Activated CD8-positive, alpha-beta memory T cell treated with anti-CD3 and anti-CD28 coated beads for 1 hour (primary cell): ENCODE data around the gene SDK2.

Source experiments
- DNase-seq, 2 donors: peaks; one replicate each; pipeline ENCODE4 v3.0.0-alpha.2; 2020; ENCODE audit warnings: low read depth in 1 of 2; ENCODE audit errors: extremely low read depth in 1 of 2

SDK2 gene

DNA sequence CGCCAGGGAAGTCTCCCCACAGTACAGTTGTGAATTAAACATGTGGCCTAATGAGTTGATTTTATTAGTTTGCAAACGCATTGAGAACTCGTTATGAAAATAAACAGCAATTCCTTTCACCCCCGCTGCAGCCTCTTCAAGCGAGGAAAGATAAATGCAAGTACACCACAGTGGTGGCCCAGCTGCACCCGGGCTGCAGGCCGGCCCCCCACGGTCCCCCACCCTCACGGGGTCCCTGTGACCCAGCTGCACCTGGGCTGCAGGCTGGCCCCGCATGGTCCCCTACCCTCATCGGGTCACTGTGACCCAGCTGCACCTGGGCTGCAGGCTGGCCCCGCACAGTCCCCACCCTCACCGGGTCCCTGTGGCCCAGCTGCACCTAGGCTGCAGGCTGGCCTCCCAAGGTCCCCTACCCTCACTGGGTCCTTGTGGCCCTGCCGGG lies 32.2 kb downstream of the SDK2 start:
- no peak for DNase-seq

DNA sequence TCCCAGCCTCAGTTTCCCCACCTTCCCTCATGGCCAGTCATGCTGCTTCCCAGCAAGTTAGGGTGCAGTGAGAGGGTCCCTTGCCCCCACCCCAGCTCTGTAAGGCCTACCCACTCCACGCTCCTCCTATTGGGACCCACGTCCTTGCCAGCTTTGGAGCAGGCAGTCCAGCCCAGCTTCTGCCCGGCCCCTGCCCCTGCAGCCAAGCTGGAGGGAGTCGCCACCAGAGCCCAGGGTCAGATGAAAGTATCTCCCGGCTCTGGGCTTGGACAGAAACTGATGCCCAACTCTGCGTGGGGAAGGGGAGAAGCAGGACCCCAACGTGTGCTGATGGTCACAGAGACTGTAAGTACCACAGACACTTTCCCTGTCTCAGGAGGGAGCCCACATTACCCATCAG lies 32.6 kb downstream of the SDK2 start:
- DNase-seq = no peak

DNA sequence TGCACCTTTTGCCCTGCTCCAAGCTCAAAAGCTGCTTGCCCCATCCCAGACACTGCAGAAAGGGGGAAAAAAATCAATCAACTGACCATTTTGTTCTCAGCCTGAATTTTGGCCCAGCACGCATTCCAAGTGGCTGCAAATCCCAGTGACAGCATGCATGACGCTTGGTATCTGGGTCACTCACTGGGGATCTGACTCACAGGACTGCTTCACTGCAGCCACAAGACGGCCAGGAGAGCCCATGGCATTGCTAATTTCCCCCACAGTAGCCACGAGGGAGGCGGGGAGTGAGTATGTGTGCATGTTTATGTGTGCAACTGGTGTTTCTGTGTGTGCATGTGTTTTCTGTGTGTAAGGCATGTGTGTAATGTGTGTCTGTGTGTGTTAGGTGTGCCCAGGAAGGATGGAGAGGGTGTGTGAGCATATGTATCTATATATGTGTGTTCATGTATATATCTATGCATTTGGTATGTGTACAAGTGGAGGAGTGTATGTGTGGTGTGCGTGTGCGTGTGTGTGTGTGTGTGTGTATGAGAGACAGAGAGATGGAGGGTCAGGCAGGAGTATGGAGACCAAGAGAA lies 33.8 kb downstream of the SDK2 start:
- no peak for DNase-seq

DNA sequence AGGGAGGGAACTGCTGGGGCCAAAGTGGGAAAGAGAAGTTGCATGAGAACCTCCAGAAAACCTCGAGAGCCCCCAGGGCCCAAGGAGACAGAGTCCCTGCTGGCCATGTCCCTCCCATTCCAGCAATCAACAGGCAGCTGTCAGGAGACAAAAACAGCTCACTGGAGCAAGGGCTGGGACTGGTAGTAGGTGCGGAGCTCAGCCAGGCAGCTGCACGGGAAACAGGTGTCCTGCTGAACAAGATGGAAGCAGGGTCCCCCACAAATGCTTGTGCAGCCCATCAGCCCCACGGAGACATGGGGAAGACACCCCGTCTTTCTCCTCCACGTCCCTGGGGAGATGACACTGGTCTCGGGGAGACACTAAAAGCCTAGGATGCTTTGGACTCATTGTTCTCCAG lies 34.5 kb downstream of the SDK2 start:
- DNase-seq = no peak

DNA sequence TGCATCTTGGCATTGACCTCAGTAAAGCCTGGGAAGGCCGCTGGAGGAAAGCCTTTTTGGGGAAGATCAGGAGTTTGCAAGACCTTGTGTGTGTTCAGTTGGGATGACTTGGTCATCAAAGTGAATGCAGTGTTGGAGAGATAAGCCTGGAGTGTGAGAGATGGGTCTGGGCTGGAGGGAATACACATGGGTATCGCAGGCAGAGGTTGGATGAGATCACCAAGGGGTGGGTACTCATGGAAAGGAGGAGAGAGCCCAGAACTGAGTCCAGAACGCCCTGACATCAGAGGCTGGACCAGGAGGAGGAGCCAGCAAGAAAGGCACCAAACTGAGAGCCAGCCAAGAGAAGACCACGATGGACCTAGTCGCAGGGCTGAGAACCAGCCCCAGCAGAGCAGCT lies 35.2 kb downstream of the SDK2 start:
- no peak for DNase-seq

DNA sequence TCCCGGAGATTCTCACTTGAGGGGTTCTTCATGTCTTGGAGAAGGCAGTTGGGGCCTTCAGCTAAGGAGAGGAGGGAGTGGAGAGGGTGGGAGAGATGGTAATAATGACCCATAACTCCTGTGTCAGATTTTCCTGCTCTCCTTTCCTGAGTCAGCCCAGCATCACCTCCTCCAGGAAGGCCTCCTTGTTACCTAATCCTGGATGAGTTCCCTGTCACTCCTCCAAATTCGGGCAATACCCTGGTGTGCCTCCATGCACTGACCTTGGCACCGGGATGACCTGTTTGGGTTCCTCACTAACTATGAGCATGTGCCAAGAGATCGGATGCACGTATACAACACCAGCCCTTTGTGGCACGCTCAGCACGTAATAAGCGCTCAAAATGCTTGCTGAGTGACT lies 38.8 kb downstream of the SDK2 start:
- DNase-seq = no peak

DNA sequence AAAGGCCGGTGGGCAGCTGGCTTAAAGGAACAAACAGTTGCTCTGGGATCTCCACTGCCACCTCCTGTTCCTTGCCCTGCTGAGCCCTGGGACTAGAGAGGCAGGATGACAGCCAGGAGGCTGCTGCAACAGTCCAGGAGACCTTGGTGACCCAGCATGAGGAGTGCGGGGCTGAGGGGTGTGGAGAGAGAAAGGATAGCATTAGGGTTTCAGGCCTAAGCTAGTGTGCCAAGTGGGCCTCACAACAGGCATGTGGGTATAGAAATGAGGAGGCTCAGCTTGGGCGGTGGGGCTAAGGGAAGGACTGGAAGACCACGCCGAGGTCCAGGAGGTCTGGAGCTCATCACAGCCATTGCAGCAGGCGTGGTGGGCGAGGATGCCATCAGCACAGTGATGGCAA lies 39.8 kb downstream of the SDK2 start:
- no peak for DNase-seq

DNA sequence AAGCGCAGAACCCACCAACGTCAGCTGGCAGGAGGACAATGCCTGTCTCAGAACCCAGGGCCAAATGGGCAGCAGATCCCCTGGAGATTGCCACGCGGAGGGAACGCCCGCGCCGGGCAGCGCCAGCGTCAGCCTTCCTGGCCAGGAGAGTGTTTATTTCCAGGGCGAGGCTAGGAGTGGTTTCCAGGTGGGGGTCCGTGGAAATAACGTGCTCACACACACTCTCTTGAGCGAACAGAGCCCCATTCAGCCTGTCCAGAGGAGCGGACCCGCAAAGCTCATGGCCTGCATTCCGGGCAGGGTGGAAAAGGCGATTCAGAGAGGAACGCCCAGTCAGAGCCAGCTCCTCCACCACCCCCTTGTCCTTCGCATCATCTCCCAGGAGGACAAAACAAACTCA lies 40.3 kb downstream of the SDK2 start:
- no peak for DNase-seq

DNA sequence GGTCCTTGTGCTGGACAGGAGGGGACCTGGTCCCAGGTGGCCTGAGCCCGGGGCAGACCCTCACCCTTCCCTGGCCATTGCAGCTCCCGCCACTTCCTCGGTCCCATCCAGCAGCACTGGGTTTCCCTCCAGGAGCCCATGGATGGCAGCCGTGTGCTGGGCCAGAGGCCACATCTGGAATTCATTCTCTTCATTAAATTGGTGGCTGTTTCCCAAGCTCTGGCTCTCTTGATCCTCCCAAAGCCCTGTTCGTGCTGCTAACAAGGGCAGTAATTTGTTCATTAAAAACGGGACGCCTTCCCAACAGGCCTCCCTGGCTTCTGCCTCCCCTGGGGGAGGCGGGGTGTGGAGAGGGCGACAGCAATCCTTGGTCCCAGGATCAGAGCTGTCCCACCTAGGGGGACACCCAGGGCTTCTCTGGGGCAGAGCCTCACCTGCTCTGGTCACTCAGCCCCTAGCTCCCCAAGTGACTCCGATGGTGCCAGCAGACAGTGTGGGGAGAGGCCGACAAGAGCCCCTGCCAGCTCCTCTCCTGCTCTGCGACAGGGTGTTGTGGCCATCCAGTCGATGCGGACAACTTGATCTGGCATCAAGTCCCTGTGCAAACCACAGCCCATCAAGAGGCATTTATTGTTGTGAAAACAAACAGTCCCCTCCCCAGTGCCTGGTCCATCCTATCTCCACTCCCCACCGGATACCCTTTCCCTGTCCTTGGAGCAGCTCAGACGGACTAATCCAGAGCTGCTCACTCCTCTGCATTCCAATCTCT lies 44.0 kb downstream of the SDK2 start:
- no peak for DNase-seq

DNA sequence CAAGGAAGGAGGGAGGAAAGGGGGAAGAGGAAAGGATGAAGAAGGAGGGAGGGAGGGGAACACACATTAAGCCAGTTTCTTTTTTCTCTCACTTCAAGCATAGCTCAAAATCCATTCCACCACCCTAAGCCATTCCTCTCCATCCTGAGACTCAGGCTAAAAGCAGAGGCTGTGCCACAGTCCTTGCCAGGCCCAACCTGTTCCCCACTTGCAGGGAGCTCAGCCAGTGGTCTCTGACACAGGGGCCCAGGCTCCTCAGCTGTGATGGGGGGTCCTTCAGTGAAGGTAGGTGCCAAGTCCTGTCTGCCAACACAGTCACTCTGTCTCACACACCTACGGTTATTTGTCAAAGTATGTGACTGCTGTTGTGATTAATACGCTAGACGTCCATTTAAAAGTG lies 44.6 kb downstream of the SDK2 start:
- no peak for DNase-seq

DNA sequence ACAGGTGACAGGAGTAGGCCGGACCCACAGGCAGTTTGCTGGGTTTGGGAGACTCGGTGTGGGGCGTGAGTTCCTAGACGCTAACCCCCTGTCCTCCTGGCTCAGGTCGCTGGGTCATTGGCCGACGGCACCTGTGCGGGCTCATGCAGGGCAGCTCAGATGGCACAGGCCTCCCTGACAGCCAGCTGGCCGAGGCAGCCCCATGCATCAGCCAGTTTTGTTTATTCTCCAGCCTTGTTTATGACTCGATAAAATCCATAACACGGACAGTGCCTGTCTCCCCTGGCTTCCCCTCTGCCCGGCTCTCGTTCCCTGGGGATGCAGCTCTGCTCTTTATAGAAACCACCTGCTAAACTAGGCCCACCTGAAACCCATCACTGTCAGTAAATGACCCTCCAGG lies 46.0 kb downstream of the SDK2 start:
- no peak for DNase-seq

DNA sequence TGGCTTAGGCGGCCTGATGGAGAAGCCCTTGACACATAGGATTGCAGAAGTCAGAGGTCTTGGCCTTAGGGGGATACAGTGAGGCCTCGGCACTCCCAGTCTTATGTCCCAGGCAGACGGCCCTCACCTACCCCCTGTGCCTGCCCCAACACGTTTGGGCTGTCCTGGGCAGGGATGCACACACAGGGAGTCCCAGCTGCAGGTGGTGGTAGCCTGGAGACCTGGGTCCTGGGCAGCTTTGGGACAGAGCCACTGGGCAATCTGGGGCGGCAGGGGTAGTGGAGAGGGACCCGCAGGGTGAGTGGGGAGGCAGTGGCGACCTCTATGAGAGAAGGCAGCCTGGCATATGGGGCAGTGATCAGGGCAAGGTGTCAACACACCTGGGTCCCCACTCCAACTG lies 48.3 kb downstream of the SDK2 start:
- no peak for DNase-seq

DNA sequence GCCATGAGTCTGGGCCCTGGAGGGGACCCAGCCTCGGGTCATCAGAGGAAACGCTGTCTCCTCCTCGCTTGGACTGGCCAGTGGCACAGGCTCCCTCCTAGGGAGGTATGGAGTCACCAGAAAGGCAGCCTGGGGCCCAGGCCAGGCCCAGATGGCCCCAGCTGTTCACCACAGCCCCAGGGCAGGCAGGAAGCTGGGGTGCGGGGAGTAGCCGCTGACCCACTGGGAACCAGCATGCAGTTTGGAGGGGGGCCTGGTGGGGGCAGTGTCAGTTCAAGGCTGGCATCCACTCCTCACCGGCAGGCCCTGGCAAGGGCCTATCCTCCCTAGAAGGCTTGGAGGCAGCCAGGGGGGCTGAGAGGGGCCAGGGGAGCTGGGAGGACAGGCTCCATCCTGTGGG lies 48.8 kb downstream of the SDK2 start:
- DNase-seq = no peak

DNA sequence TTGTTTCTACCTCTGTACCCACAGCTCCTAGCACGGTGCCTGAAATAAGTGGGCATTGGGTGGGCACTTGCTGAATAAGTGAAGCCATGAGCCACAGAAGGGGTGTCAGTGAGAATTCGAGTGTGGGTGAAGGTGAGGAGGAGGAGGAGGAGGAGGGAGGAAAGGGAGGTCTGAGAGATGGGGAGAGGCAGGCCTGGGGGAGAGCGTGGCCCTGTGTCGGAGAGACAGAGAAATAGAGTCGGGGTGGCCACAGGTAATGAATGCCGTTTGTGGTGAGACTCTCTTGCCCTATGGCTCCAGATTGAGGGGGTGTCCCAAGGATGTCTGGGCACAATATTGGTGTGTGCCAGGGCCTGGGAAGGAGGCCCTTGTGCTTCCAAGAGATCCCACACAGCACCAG lies 49.2 kb downstream of the SDK2 start:
- DNase-seq = no peak

DNA sequence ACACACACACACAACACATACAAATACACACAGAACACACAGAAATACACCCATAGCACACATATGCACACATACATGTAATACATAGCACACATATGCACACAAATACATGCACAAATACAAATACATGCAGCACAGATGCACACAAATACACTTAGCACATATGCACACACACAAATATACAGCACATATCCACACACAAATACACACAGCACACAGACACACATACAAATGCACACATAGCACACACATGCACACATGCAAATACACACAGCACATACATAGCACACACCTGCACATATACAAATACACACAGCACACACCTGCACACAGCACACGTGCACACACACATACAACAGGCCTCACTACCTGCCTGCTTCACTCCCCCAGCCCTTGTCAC lies 49.6 kb downstream of the SDK2 start:
- DNase-seq = no peak

DNA sequence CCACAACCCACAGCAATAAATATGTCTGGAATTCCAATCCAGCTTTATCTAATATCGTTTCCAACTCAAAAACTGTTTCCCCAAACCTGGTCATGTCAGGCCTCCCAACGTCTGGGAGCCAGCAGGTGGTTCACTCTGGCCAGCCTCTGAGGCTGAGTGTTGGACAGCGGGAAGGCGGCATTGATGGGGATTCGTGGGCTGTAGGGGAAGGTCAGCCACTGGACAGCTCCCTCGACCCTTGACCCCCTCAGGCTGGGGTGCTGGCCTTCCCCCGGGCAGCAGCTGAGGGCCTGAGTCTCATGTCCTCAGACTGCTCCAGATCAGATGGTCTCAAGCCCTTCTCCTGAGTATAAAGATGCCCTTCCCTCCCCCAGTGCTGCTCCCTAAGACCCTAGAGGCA lies 50.2 kb downstream of the SDK2 start:
- DNase-seq = no peak

DNA sequence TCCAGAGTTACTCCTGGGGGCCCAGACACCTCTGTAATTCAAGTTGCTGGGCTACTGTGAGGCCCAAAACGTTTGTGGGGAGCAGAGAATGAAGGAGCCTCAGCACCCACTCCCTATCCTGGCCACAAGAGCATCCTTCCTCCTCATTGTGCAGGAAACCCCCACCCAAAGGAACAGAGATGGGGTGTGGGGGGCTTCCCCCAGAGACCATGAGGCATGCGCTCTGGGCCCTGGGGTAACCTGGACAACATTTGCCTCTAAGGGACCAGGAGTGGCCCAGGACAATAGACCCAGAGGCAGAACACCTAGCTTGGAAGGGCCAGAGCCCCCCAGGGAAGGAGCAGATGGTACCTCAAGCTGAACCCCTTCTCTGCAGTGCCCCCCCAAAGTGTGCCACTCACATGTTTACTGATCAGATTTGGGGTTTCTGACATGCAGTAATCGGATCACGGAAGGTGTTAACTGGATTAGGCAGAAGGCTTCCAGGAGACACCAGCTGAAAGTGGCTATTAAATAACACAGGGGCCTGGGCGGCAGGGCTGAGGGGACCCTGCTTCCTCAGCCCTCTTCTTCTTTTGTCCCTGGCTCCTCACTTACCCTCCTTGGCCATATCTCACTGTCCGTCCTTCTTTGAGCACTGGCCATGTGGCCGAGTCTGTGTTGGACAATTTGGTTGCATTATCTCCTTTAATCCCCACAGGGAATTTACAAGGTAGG lies 50.8 kb downstream of the SDK2 start:
- no peak for DNase-seq

DNA sequence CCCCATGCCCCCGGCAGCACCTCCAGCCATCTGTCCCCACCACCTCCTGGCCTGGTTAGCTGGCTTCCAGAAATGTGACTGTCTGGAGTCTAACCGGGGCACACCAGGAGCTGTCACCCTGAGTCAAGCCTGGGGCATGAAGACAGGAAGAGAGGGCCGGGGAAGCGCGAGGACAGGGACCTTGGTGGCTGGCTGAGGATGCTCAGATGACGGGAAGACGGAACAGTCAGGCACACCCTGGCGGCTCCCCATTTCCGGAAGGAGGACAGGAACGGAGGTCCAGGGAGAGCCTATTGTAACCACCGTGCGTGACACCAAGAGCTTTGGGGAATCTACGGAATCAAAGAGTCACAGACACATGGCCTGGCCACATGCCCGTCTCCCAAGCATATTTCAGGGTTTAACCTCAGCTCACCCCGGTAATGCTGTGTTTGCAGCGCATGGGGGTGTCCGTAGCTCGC lies 51.7 kb downstream of the SDK2 start:
- no peak for DNase-seq

DNA sequence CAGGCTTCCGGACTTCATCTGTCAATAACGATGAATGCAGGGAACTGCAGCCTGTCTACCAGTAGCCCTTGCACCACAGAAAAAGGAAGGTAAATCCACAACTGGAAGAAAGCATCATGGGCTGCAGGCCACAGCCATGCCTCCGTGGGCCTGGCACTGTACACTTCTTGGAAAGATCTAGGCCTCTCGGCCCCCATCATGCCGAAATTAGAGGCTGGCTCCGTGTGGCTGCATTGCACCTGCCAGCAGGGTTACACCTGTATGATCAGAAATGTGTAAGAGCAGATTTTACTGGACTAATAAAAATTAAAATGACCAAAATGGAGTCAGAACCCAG lies 52.2 kb downstream of the SDK2 start:
- no peak for DNase-seq

DNA sequence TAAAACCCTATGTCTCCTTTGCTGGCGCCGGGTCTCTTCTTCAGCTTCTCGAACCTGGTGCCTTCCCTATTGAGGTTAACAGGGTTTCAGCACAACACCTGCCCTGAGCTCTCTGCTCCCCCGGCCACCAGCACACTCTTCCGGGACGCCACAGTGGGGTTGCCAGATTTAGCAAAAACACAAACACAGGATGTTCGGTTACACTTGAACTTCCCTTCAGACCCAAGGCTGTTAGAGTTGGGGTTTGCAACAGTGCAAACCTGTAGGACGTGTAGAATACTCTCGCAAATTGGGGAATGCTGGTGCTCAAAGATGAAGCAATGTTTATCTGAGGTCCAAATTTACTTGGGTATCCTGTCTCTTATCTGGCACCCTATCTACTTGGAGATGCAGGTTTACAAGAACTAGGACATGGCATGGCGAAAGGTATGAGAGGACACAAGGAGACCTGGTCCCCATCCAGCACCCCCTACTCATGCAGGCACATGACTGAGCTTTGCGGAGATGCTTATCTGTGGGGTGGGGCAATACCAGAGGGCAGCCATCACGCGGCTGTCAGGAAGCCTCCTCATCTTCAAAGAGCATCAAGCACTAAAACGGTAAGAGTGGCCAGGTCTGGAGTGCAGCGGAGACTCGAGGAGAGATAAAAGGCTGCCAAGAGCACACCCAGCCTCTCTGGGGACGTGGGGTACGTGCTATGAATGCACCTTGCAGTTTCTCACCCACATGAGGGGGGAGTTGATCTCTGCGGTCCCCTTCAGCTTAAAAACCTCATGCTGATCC lies 52.8 kb downstream of the SDK2 start:
- peak in 1 of 2 donors; percentile 26 for DNase-seq

DNA sequence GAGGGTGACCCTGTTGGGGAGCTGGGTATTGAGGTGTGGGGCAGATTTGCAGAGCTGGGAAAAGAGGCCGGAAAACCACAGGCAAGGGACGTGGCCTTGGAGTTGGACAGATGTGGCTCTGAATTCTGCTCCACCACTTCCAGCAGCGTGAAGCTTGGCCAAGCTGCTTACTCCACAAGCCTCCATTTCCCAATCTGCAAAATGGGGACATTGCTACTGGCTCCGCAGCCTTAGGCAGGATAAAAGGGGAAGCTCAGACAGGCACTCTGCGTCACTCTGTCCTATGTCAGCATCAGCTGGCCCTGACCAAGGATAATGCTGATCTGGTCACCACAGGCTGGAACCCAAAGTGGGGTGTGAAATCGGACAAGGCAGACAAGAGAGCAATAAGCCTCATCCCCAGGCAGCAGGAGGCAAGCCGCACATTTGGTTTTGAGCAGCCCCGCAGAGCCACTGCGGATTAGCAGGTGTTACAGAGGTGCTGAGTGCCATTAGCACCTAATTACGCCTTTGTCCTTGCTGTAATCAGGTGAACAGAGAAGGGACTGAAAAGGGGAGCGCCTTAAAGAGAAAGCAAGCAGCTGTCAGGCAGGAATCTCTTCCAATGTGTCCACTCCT lies 54.8 kb downstream of the SDK2 start:
- no peak for DNase-seq
